ENCODE results near the gene KDM4C.

DNA sequence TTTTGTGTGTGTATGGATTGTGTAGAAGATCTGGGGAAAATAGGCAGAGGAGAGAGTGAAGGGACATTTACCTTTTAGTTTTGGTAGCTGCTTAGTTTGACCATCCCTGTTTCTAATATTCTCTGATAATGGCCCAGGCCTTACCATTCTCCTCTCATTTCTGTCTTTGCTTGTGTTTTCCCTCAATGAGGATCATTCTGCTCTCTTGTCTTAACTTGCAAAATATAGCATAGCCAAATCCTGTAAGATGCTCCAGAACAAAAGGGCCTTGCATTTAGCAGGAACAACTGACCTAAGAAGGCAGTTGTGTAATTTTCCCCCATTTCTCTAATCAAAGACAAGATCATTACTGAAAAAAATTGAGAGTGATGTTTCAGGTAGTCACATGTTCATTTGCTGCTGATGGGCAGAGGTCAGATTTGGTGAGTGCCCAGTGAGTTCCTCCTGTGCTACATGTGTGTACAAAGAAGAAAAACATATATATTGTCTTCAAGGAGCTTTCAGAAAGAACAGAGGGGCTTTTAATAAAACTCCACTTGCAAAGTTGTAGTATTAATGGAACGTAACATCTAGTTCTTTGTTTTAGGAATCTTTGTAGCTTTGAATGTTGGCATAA lies 139.5 kb downstream of the KDM4C start:
- TF ChIP-seq, protein P1, sequence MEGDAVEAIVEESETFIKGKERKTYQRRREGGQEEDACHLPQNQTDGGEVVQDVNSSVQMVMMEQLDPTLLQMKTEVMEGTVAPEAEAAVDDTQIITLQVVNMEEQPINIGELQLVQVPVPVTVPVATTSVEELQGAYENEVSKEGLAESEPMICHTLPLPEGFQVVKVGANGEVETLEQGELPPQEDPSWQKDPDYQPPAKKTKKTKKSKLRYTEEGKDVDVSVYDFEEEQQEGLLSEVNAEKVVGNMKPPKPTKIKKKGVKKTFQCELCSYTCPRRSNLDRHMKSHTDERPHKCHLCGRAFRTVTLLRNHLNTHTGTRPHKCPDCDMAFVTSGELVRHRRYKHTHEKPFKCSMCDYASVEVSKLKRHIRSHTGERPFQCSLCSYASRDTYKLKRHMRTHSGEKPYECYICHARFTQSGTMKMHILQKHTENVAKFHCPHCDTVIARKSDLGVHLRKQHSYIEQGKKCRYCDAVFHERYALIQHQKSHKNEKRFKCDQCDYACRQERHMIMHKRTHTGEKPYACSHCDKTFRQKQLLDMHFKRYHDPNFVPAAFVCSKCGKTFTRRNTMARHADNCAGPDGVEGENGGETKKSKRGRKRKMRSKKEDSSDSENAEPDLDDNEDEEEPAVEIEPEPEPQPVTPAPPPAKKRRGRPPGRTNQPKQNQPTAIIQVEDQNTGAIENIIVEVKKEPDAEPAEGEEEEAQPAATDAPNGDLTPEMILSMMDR (IDR thresholded peaks at IDR 0.05): no peak
- no peak for TF ChIP-seq POLR2AphosphoS5 (IDR thresholded peaks at IDR 0.05)
- no peak for TF ChIP-seq POLR2A (IDR thresholded peaks at IDR 0.05)
